AG04450 (cell line): ENCODE data around the gene UMODL1. TPM values are rescaled to one million over a fixed set of nuclear protein-coding genes. Genes with fewer than 3 reads are reported as not detected.

Experiments
- CTCF ChIA-PET: fragments of 300-600, 350-600 bp; formaldehyde crosslinking; extraction: SDS; loops from one replicate; lab custom pipeline; 2022; ENCODE audit warnings: antibody characterized with exemption, inconsistent platforms; lab: Charles Lee
- POLR2A ChIA-PET: fragments of 350-600 bp; formaldehyde crosslinking; extraction: SDS; loops from one replicate; lab custom pipeline; 2021; ENCODE audit warnings: antibody characterized with exemption, inconsistent platforms; lab: Yijun Ruan, JAX
- DNase-seq: peaks from one replicate; pipeline ENCODE4 v3.0.0-alpha.2; 2011; ENCODE audit warnings: low read depth, low spot score
- H3K27ac ChIP-seq: one replicate; pipeline ENCODE4 v1.5.1; 2012; ENCODE audit warnings: low read depth, low read length, control low read depth
- H3K27me3 ChIP-seq: one replicate; pipeline ENCODE4 v1.6.0; 2012; ENCODE audit warnings: low read length; ENCODE audit not compliant: control insufficient read depth, insufficient read depth
- H3K4me3 ChIP-seq: 2 replicates; pipeline ENCODE4 v1.5.1; 2011; ENCODE audit warnings: mild to moderate bottlenecking, low read depth, low read length, control low read depth
- H3K9me3 ChIP-seq: 2 replicates; pipeline ENCODE4 v1.5.1; 2012; ENCODE audit warnings: low read length; ENCODE audit not compliant: control insufficient read depth, insufficient read depth
- polyA minus RNA-seq: library from RNA; depleted of rRNA, polyadenylated mRNA; stranded (reverse); fragments of >200 nt; gene quantifications from 2 replicates; pipeline ENCODE4 v1.2.3, GENCODE V29; 2011; rRNA and poly(A)+ RNA removed
- polyA plus RNA-seq: library from polyadenylated mRNA; depleted of rRNA; stranded (reverse); fragments of >200 nt; gene quantifications from 2 replicates; pipeline ENCODE4 v1.2.3, GENCODE V29; 2011; rRNA removed
- TF ChIP-seq, protein P1 (sequence below): IDR thresholded peaks from 2 replicates; pipeline ENCODE4 v1.5.1; 2011; ENCODE audit warnings: low read depth, low read length, control low read depth, inconsistent platforms

Gene UMODL1, protein sequence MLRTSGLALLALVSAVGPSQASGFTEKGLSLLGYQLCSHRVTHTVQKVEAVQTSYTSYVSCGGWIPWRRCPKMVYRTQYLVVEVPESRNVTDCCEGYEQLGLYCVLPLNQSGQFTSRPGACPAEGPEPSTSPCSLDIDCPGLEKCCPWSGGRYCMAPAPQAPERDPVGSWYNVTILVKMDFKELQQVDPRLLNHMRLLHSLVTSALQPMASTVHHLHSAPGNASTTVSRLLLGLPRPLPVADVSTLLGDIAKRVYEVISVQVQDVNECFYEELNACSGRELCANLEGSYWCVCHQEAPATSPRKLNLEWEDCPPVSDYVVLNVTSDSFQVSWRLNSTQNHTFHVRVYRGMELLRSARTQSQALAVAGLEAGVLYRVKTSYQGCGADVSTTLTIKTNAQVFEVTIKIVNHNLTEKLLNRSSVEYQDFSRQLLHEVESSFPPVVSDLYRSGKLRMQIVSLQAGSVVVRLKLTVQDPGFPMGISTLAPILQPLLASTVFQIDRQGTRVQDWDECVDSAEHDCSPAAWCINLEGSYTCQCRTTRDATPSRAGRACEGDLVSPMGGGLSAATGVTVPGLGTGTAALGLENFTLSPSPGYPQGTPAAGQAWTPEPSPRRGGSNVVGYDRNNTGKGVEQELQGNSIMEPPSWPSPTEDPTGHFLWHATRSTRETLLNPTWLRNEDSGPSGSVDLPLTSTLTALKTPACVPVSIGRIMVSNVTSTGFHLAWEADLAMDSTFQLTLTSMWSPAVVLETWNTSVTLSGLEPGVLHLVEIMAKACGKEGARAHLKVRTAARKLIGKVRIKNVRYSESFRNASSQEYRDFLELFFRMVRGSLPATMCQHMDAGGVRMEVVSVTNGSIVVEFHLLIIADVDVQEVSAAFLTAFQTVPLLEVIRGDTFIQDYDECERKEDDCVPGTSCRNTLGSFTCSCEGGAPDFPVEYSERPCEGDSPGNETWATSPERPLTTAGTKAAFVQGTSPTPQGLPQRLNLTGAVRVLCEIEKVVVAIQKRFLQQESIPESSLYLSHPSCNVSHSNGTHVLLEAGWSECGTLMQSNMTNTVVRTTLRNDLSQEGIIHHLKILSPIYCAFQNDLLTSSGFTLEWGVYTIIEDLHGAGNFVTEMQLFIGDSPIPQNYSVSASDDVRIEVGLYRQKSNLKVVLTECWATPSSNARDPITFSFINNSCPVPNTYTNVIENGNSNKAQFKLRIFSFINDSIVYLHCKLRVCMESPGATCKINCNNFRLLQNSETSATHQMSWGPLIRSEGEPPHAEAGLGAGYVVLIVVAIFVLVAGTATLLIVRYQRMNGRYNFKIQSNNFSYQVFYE
- 0.01 and 0.09 TPM in 2 replicates for polyA plus RNA-seq
- 0.05 TPM in 1 of 2 replicates, not detected in the other for polyA minus RNA-seq

DNA sequence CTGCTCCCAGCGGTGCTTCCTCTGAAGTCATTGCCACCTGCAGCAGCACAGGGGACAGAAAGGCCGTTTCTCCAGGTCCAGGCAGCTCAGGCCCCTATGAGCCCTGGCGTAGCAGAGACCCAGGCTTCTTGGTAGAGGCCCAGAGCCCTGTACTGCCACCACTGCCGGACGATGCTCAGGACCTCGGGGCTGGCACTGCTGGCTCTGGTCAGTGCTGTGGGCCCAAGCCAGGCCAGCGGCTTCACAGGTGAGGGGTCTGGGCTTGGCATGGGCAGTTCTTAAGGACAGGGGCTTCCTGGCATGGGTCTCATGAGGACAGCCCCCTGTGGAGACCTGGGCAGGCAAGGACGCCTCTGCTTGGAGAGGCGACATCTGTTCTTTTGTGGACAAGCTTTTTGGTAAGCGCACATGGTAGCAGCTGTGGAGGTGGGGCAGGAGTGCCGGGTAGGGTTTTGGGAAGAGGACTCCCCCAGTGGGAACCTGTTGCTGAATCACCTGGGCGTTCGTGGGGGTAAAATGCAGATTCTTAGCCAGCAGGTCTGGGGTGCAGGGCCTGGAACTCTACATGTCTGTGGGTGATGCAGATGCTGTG, at the start of gene UMODL1:
TSS of gene UMODL1 (plus strand) at position 172 of the 592 bp plus-strand sequence. CDS start at position 172, 0 bp downstream.
- POLR2A ChIA-PET, result no interaction called here
- TF ChIP-seq, protein P1, sequence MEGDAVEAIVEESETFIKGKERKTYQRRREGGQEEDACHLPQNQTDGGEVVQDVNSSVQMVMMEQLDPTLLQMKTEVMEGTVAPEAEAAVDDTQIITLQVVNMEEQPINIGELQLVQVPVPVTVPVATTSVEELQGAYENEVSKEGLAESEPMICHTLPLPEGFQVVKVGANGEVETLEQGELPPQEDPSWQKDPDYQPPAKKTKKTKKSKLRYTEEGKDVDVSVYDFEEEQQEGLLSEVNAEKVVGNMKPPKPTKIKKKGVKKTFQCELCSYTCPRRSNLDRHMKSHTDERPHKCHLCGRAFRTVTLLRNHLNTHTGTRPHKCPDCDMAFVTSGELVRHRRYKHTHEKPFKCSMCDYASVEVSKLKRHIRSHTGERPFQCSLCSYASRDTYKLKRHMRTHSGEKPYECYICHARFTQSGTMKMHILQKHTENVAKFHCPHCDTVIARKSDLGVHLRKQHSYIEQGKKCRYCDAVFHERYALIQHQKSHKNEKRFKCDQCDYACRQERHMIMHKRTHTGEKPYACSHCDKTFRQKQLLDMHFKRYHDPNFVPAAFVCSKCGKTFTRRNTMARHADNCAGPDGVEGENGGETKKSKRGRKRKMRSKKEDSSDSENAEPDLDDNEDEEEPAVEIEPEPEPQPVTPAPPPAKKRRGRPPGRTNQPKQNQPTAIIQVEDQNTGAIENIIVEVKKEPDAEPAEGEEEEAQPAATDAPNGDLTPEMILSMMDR, result no peak
- Histone ChIP-seq H3K27ac (no peak within 1 kb of the TSS), H3K4me3 (no peak within 1 kb of the TSS), H3K27me3 (peaks cover 29% of the 10 kb centered on the region), H3K9me3 (no peaks in the 10 kb centered on the region; the same call in 1 of the 2 replicates)
- DNase-seq, result no peak
- CTCF ChIA-PET, result no interaction called here

GRCh38 chr21:42021371-42022090, 49.6 kb upstream of the UMODL1 start:
- no peaks in the 10 kb centered on the region; the same call in 1 of the 2 replicates for H3K9me3 ChIP-seq
- no peaks in the 10 kb centered on the region for H3K27me3 ChIP-seq

DNA sequence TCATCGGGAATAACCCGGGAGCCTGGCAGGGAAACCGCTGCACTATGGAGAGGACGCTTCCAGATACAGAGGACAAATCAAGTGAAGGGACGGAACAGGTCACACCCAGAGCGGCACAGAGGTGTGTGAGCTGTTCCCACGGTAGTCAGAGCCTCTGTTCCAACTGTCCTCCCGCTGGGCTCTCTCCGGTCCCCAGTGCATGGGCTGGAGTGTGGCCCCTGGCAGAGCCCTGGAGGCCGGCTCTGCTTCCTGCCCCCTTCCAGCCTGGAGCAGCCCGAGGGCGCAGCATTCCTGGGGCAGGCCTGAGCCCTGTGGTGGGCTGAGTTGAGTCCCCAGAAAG, 49.1 kb upstream of the UMODL1 start:
- ChIA-PET CTCF (no interaction called here), POLR2A (no interaction called here)
- Histone ChIP-seq H3K9me3 (no peaks in the 10 kb centered on the region; the same call in 1 of the 2 replicates), H3K27ac (no peak overlapping the region), H3K27me3 (no peaks in the 10 kb centered on the region), H3K4me3 (no peak overlapping the region)
- no peak for DNase-seq
- TF ChIP-seq, protein P1, result no peak

More at GRCh38 chr21:42021371-42022090, 49.6 kb upstream of the UMODL1 start:
- Histone ChIP-seq H3K4me3 (no peak overlapping the region), H3K27ac (no peak overlapping the region)
- ChIA-PET POLR2A (no interaction called here), CTCF (no interaction called here)
- TF ChIP-seq, protein P1, result no peak
- no peak for DNase-seq

GRCh38 chr21:42022906-42023305, 48.2 kb upstream of the UMODL1 start:
- H3K9me3 ChIP-seq, result no peaks in the 10 kb centered on the region; the same call in 1 of the 2 replicates
- ChIA-PET POLR2A (no interaction called here), CTCF (no interaction called here)
- no peak overlapping the region for H3K27ac ChIP-seq
- TF ChIP-seq, protein P1, result no peak
- H3K27me3 ChIP-seq, result no peaks in the 10 kb centered on the region
- H3K4me3 ChIP-seq, result no peak overlapping the region
- DNase-seq, result no peak
